Measurements from ENCODE around the gene INIP.

INIP gene

DNA sequence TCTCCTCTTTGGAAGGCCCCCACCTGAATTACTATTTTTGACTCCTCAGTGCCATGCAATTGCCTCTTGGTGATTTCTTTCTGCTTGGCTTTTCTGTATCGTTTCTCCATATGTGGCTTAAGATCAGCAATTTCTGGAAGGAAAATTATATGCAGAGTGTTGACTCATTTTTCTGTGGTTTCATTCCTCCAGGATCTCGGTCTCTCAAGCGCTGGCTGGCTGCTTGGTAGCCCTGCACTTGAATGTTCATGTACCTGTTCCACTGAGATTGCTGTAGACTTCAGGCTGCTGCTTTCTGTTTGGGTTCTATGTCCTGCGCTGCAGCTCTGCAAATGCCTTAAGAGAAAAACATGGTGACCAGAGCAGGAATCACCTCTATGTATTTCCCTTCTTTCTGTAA lies 77.6 kb downstream of the INIP start:
- DNase-seq (ENCODE audit: low read depth), result no peak
- TF ChIP-seq, protein P1, sequence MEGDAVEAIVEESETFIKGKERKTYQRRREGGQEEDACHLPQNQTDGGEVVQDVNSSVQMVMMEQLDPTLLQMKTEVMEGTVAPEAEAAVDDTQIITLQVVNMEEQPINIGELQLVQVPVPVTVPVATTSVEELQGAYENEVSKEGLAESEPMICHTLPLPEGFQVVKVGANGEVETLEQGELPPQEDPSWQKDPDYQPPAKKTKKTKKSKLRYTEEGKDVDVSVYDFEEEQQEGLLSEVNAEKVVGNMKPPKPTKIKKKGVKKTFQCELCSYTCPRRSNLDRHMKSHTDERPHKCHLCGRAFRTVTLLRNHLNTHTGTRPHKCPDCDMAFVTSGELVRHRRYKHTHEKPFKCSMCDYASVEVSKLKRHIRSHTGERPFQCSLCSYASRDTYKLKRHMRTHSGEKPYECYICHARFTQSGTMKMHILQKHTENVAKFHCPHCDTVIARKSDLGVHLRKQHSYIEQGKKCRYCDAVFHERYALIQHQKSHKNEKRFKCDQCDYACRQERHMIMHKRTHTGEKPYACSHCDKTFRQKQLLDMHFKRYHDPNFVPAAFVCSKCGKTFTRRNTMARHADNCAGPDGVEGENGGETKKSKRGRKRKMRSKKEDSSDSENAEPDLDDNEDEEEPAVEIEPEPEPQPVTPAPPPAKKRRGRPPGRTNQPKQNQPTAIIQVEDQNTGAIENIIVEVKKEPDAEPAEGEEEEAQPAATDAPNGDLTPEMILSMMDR (conservative IDR thresholded peaks at IDR 0.05; ENCODE audit: low read depth, low read length), result no peak
- H3K4me3 ChIP-seq (ENCODE audit: low read length), result no peak overlapping the region
